ENCODE measurements around the gene CRMP1. TPM values are rescaled to one million over a fixed set of nuclear protein-coding genes. Genes with fewer than 3 reads are reported as not detected.

CRMP1 gene
- total RNA-seq = under 0.01 TPM in 1 of 2 replicates, not detected in the other

DNA sequence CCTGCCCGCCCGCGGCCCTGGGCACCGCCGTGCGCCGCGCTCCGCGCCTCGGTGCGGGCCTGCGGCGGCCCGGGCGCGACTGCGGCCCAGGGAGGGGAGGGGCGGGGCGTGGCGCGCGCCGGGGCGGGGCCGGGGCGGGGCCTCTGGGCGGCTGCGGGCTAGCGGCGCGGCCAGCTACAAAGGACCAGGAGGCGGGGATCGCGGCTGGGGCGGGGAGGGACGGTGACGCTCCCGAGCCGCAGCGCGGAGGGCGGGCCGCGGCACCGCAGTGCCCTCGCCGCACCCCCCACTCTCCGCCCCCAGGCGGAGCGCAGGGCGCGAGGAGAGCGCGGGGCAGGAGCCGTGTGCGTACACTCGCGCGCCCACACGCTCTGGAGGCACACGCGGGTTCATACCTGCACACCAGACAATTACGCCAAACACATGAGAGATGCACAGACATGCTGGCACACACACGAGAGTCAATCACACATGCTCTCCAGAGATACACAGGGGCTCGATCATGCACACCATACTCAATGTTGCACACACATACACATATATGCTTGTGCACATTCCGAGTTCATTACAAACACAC is at the start of gene CRMP1:
Gene CRMP1 (minus strand): TSS at position 83 of the 577 bp plus-strand sequence. CDS start 117 bp downstream, outside the sequence.

Other genes starting within 250 kb of the CRMP1 start
- gene EVC2, start 184.5 kb downstream of the CRMP1 start, total RNA-seq = 8.2 and 13.0 TPM in 2 replicates
- gene EVC, start 181.9 kb downstream of the CRMP1 start, total RNA-seq = 12.3 and 52.8 TPM in 2 replicates
- not detected in 2 replicates for gene C4orf50, start 125.3 kb upstream of the CRMP1 start, total RNA-seq

Measured in nasal cavity respiratory epithelium epithelial cell of viscerocranial mucosa (primary cell).